H9 (cell line): Measurements from ENCODE around the gene GARNL3. TPM values are rescaled to one million over a fixed set of nuclear protein-coding genes. Genes with fewer than 3 reads are reported as not detected.

Source experiments
- DNase-seq: peaks from one replicate; pipeline ENCODE4 v3.0.0-alpha.2; 2017
- H2AFZ ChIP-seq: one replicate; pipeline ENCODE4 v1.6.1; 2013; ENCODE audit warnings: mild to moderate bottlenecking, low read length, control low read depth, moderate library complexity
- H2AK5ac ChIP-seq: 2 replicates; pipeline ENCODE4 v1.6.1; 2013; ENCODE audit warnings: low read length, control low read depth, mixed read lengths; ENCODE audit not compliant: insufficient read length
- H2BK120ac ChIP-seq: one replicate; pipeline ENCODE4 v1.6.1; 2013; ENCODE audit warnings: low read depth, mild to moderate bottlenecking, low read length, control low read depth, inconsistent platforms; ENCODE audit not compliant: poor library complexity, severe bottlenecking
- H2BK12ac ChIP-seq: 2 replicates; pipeline ENCODE4 v1.6.1; 2013; ENCODE audit warnings: low read length, control low read depth, mixed read lengths, low read depth; ENCODE audit not compliant: insufficient read length
- H2BK15ac ChIP-seq: 2 replicates; pipeline ENCODE4 v1.6.1; 2013; ENCODE audit warnings: low read depth, low read length, control low read depth
- H2BK20ac ChIP-seq: one replicate; pipeline ENCODE4 v1.6.1; 2013; ENCODE audit warnings: low read depth, mild to moderate bottlenecking, low read length, control low read depth, inconsistent platforms; ENCODE audit not compliant: poor library complexity, severe bottlenecking
- H2BK5ac ChIP-seq: 2 replicates; pipeline ENCODE4 v1.6.1; 2013; ENCODE audit warnings: low read length, control low read depth, mixed read lengths; ENCODE audit not compliant: insufficient read length
- H3K14ac ChIP-seq: 2 replicates; pipeline ENCODE4 v1.6.1; 2013; ENCODE audit warnings: low read length, control low read depth; ENCODE audit not compliant: insufficient read depth
- H3K18ac ChIP-seq: 2 replicates; pipeline ENCODE4 v1.6.1; 2013; ENCODE audit warnings: low read depth, mild to moderate bottlenecking, mixed read lengths, low read length, control low read depth; ENCODE audit not compliant: insufficient read length
- H3K23ac ChIP-seq: 2 replicates; pipeline ENCODE4 v1.6.1; 2013; ENCODE audit warnings: low read length, control low read depth, mixed read lengths, low read depth; ENCODE audit not compliant: insufficient read length
- H3K23me2 ChIP-seq: 2 replicates; pipeline ENCODE4 v1.6.1; 2013; ENCODE audit warnings: low read depth, mild to moderate bottlenecking, mixed read lengths, low read length, control low read depth; ENCODE audit not compliant: insufficient read length, poor library complexity, severe bottlenecking
- H3K27ac ChIP-seq: 2 replicates; pipeline ENCODE4 v1.5.1; 2013; ENCODE audit warnings: low read length, control low read depth, mixed read lengths, low read depth; ENCODE audit not compliant: insufficient read length
- H3K27me3 ChIP-seq: 2 replicates; pipeline ENCODE4 v1.6.1; 2013; ENCODE audit warnings: low read length, control low read depth, inconsistent platforms; ENCODE audit not compliant: insufficient read depth
- H3K4ac ChIP-seq: 2 replicates; pipeline ENCODE4 v1.6.1; 2013; ENCODE audit warnings: low read depth, mild to moderate bottlenecking, control low read depth, inconsistent platforms, low read length, moderate library complexity
- H3K4me1 ChIP-seq: 2 replicates; pipeline ENCODE4 v1.6.1; 2013; ENCODE audit warnings: low read length, control low read depth, inconsistent platforms; ENCODE audit not compliant: insufficient read depth
- H3K4me2 ChIP-seq: 2 replicates; pipeline ENCODE4 v1.6.1; 2013; ENCODE audit warnings: low read length, control low read depth, mixed read lengths; ENCODE audit not compliant: insufficient read length, insufficient read depth
- H3K56ac ChIP-seq: 2 replicates; pipeline ENCODE4 v1.6.1; 2013; ENCODE audit warnings: low read depth, mild to moderate bottlenecking, mixed read lengths, low read length, control low read depth; ENCODE audit not compliant: insufficient read length
- H3K79me1 ChIP-seq: 2 replicates; pipeline ENCODE4 v1.6.1; 2013; ENCODE audit warnings: low read depth, mild to moderate bottlenecking, moderate library complexity, low read length, control low read depth, inconsistent platforms; ENCODE audit not compliant: insufficient read depth, poor library complexity, severe bottlenecking
- H3K79me2 ChIP-seq: 2 replicates; pipeline ENCODE4 v1.6.1; 2013; ENCODE audit warnings: low read length, control low read depth, inconsistent platforms; ENCODE audit not compliant: insufficient read depth
- H3K9ac ChIP-seq: 2 replicates; pipeline ENCODE4 v1.6.1; 2013; ENCODE audit warnings: low read length, control low read depth, mixed read lengths; ENCODE audit not compliant: insufficient read length; ENCODE audit errors: extremely low read depth
- H3K9me3 ChIP-seq: one replicate; pipeline ENCODE4 v1.6.1; 2013; ENCODE audit warnings: low read depth, low read length, inconsistent platforms; ENCODE audit not compliant: control insufficient read depth
- H3T11ph ChIP-seq: one replicate; pipeline ENCODE4 v1.6.1; 2013; ENCODE audit warnings: mild to moderate bottlenecking, low read length, control low read depth, inconsistent platforms
- H4K20me1 ChIP-seq: one replicate; pipeline ENCODE4 v1.6.1; 2013; ENCODE audit not compliant: control insufficient read depth, insufficient read length, insufficient read depth
- H4K5ac ChIP-seq: 2 replicates; pipeline ENCODE4 v1.6.1; 2013; ENCODE audit warnings: low read depth, mild to moderate bottlenecking, mixed read lengths, low read length, control low read depth; ENCODE audit not compliant: insufficient read length
- H4K8ac ChIP-seq: replicated peaks from 2 replicates; pipeline ENCODE4 v1.6.1; 2013; ENCODE audit warnings: low read length, control low read depth, mixed read lengths, low read depth; ENCODE audit not compliant: insufficient read length
- H4K91ac ChIP-seq: 2 replicates; pipeline ENCODE4 v1.6.1; 2013; ENCODE audit warnings: low read depth, mild to moderate bottlenecking, moderate library complexity, mixed read lengths, low read length, control low read depth; ENCODE audit not compliant: insufficient read length
- H3K27ac Mint-ChIP-seq, 3 experiments: 2 replicates in 2 of 3; 3 replicates in 1 of 3; pipeline ENCODE4 v1.8.0; 2020 to 2021; ENCODE audit warnings: mixed read lengths in 3 of 3, mild to moderate bottlenecking in 1 of 3, moderate library complexity in 1 of 3
- H3K27me3 Mint-ChIP-seq: 2 replicates; pipeline ENCODE4 v1.8.0; 2021; ENCODE audit warnings: low read depth, mild to moderate bottlenecking, moderate library complexity, mixed read lengths
- H3K36me3 Mint-ChIP-seq, 3 experiments: 2 replicates in 2 of 3; 3 replicates in 1 of 3; pipeline ENCODE4 v1.8.0; 2020 to 2021; ENCODE audit warnings: low read depth in 3 of 3, mixed read lengths in 3 of 3; ENCODE audit not compliant: insufficient read depth in 1 of 3
- H3K4me1 Mint-ChIP-seq, 2 experiments: 2 replicates each; pipeline ENCODE4 v1.8.0; 2020; ENCODE audit warnings: mixed read lengths in 2 of 2
- H3K4me3 Mint-ChIP-seq, 2 experiments: 2 replicates in 1 of 2; 3 replicates in 1 of 2; pipeline ENCODE4 v1.8.0; 2020 to 2021; ENCODE audit warnings: mild to moderate bottlenecking in 2 of 2, mixed read lengths in 2 of 2, moderate library complexity in 1 of 2
- H3K9me3 Mint-ChIP-seq, 2 experiments: 2 replicates in 1 of 2; 3 replicates in 1 of 2; pipeline ENCODE4 v1.8.0; 2020; ENCODE audit warnings: mild to moderate bottlenecking in 2 of 2, mixed read lengths in 2 of 2, moderate library complexity in 1 of 2
- WGBS: extraction: QIAGEN DNeasy Blood & Tissue Kit; methylation state at CpG from one replicate; pipeline ENCODE4 v1.1.7; 2013; ENCODE audit warnings: missing lambda C conversion rate, low lambda C conversion rate, mixed read lengths; ENCODE audit not compliant: insufficient read length; ENCODE audit errors: extremely low coverage; 5-methylcytosine and 5-hydroxymethylcytosine counted together
- total RNA-seq: library from RNA; stranded (reverse); gene quantifications from 2 replicates; pipeline ENCODE4 v1.2.1, GENCODE V29; 2021
- TF ChIP-seq, protein P1 (sequence below): fragments of 200-600 bp; sonication (generic); conservative IDR thresholded peaks from 3 replicates; pipeline ENCODE4 v1.8.0; 2021; ENCODE audit warnings: antibody characterized with exemption, mild to moderate bottlenecking

The GARNL3 gene
- total RNA-seq, 1 experiment from 2014 or later = 8.7 TPM

DNA sequence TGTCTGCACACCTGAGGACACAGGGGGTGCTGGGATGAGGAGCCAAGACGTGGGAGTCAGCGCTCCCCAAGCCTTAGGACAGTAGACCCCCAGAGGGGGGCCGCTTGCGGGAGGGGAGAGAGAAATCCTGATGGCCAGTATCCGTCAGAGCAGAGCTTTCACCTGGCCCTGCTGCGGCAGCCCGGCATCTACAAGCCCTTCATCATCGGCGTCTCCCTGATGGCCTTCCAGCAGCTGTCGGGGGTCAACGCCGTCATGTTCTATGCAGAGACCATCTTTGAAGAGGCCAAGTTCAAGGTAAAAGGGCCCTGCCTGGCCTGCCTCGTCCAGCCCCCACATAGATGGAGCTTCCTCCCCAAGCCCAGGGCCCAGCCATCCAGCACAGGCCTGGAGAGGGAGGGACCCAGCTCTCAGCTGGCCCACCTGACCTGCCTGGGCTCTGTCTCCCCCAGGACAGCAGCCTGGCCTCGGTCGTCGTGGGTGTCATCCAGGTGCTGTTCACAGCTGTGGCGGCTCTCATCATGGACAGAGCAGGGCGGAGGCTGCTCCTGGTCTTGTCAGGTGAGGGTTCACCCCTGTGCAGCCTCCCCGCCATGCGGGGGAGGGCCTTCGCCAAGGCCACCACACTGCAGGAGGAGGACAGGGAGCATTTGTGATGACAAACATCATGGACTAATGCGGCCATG lies 139.1 kb downstream of the GARNL3 start:
- Histone ChIP-seq H3K4me2 (no peak overlapping the region), H3K14ac (no peak overlapping the region), H4K91ac (no peak overlapping the region), H2AFZ (no peak overlapping the region), H2BK20ac (no peak overlapping the region), H3K9ac (no peak overlapping the region), H2BK120ac (no peak overlapping the region), H3T11ph (no peak overlapping the region), H3K27me3 (no peaks in the 10 kb centered on the region), H3K79me1 (no peaks in the 10 kb centered on the region), H3K27ac (no peak overlapping the region), H2AK5ac (no peak overlapping the region), H2BK5ac (no peak overlapping the region), H2BK15ac (no peak overlapping the region), H3K18ac (no peak overlapping the region), H3K56ac (no peak overlapping the region), H4K5ac (no peak overlapping the region), H3K23me2 (no peaks in the 10 kb centered on the region), H4K20me1 (no peaks in the 10 kb centered on the region), H2BK12ac (no peak overlapping the region), H3K4ac (no peak overlapping the region), H3K9me3 (no peaks in the 10 kb centered on the region), H3K4me1 (no peaks in the 10 kb centered on the region), H4K8ac (no peak overlapping the region), H3K23ac (no peak overlapping the region), H3K79me2 (no peaks in the 10 kb centered on the region)
- no peak overlapping the region for H3K4me3 Mint-ChIP-seq
- no peak for DNase-seq
- H3K27me3 Mint-ChIP-seq = no peaks in the 10 kb centered on the region
- TF ChIP-seq, protein P1, sequence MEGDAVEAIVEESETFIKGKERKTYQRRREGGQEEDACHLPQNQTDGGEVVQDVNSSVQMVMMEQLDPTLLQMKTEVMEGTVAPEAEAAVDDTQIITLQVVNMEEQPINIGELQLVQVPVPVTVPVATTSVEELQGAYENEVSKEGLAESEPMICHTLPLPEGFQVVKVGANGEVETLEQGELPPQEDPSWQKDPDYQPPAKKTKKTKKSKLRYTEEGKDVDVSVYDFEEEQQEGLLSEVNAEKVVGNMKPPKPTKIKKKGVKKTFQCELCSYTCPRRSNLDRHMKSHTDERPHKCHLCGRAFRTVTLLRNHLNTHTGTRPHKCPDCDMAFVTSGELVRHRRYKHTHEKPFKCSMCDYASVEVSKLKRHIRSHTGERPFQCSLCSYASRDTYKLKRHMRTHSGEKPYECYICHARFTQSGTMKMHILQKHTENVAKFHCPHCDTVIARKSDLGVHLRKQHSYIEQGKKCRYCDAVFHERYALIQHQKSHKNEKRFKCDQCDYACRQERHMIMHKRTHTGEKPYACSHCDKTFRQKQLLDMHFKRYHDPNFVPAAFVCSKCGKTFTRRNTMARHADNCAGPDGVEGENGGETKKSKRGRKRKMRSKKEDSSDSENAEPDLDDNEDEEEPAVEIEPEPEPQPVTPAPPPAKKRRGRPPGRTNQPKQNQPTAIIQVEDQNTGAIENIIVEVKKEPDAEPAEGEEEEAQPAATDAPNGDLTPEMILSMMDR = no peak
- no peaks in the 10 kb centered on the region for H3K9me3 Mint-ChIP-seq
- no peaks in the 10 kb centered on the region for H3K4me1 Mint-ChIP-seq
- no CpG with 5 or more reads among the region's 22 CpGs for WGBS
- H3K36me3 Mint-ChIP-seq = peaks cover 9 to 25% (median 19%) of the 10 kb centered on the region in 3 experiments; a peak in 6 of 7 replicates
- no peak overlapping the region for H3K27ac Mint-ChIP-seq
